Esophagus squamous epithelium (tissue), 4 donors: ENCODE measurements around the gene TMEM108.

Source experiments
- CTCF ChIP-seq, 6 experiments: fragments of 450-650 bp in 4 of 6; fragments of 200-600 bp in 2 of 6; sonication (generic) in 2 of 6; IDR thresholded peaks; one replicate each; pipeline ENCODE4 v1.5.1; 2016 to 2019; ENCODE audit warnings: antibody characterized with exemption in 6 of 6, mild to moderate bottlenecking in 4 of 6, moderate library complexity in 4 of 6
- POLR2A ChIP-seq, 4 donors: fragments of 450-650 bp; IDR thresholded peaks; one replicate each; pipeline ENCODE4 v1.6.1; 2017; ENCODE audit warnings: antibody characterized with exemption in 4 of 4, mild to moderate bottlenecking in 4 of 4, moderate library complexity in 3 of 4

GRCh38 chr3:133379926-133380325 is 341.7 kb downstream of the TMEM108 start:
- no peak for TF ChIP-seq CTCF (IDR thresholded peaks at IDR 0.05)
- no peak for TF ChIP-seq POLR2A (IDR thresholded peaks at IDR 0.05)
